Stomach (tissue), 4 donors: ENCODE data around the gene SMAD3.

Experiments
- POLR2AphosphoS5 ChIP-seq, 3 donors: sonication (generic); formaldehyde crosslinking; IDR thresholded peaks; one replicate each; pipeline ENCODE4 v1.6.1; 2016; ENCODE audit warnings: antibody characterized with exemption in 3 of 3
- TF ChIP-seq, protein P1 (sequence below), 7 experiments: fragments of 450-650 bp in 4 of 7; fragments of 200-600 bp in 3 of 7; sonication (generic) in 3 of 7; IDR thresholded peaks; one replicate each; pipeline ENCODE4 v1.5.1; 2016 to 2019; ENCODE audit warnings: antibody characterized with exemption in 7 of 7, control low read depth in 2 of 7, mild to moderate bottlenecking in 1 of 7

DNA sequence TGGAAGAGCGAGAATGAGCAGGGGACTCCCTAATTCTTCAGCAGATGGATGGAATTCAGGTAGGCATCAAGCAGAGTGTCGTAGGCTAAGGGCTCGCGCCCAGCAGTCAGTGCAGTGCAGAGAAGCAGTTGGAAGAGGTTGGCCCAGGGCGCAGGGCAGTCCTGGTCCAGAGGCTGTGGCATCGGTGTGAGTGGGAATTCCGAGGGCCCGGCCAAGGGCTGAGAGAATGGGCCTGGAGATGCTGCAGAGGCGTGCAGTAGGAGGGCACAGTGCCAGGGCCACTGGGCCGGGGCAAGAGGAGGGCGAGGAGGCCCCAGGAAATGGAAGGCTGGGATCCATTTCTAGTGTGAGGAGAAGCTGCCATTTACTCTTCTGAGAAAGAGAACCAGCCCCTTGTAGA, 114.6 kb downstream of the SMAD3 start:
- TF ChIP-seq, protein P1, sequence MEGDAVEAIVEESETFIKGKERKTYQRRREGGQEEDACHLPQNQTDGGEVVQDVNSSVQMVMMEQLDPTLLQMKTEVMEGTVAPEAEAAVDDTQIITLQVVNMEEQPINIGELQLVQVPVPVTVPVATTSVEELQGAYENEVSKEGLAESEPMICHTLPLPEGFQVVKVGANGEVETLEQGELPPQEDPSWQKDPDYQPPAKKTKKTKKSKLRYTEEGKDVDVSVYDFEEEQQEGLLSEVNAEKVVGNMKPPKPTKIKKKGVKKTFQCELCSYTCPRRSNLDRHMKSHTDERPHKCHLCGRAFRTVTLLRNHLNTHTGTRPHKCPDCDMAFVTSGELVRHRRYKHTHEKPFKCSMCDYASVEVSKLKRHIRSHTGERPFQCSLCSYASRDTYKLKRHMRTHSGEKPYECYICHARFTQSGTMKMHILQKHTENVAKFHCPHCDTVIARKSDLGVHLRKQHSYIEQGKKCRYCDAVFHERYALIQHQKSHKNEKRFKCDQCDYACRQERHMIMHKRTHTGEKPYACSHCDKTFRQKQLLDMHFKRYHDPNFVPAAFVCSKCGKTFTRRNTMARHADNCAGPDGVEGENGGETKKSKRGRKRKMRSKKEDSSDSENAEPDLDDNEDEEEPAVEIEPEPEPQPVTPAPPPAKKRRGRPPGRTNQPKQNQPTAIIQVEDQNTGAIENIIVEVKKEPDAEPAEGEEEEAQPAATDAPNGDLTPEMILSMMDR (IDR thresholded peaks at IDR 0.05): no peak
- TF ChIP-seq POLR2AphosphoS5 (IDR thresholded peaks at IDR 0.05): no peak
